ENCODE data around the gene MTIF2. TPM values are rescaled to one million over a fixed set of nuclear protein-coding genes. Genes with fewer than 3 reads are reported as not detected.
A peak's percentile ranks its signal among the peaks of the same experiment; 100 is the strongest.

MTIF2 gene, protein sequence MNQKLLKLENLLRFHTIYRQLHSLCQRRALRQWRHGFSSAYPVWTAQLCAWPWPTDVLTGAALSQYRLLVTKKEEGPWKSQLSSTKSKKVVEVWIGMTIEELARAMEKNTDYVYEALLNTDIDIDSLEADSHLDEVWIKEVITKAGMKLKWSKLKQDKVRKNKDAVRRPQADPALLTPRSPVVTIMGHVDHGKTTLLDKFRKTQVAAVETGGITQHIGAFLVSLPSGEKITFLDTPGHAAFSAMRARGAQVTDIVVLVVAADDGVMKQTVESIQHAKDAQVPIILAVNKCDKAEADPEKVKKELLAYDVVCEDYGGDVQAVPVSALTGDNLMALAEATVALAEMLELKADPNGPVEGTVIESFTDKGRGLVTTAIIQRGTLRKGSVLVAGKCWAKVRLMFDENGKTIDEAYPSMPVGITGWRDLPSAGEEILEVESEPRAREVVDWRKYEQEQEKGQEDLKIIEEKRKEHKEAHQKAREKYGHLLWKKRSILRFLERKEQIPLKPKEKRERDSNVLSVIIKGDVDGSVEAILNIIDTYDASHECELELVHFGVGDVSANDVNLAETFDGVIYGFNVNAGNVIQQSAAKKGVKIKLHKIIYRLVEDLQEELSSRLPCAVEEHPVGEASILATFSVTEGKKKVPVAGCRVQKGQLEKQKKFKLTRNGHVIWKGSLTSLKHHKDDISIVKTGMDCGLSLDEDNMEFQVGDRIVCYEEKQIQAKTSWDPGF
- 20.1 and 21.2 TPM in 2 replicates for polyA plus RNA-seq (2013)

DNA sequence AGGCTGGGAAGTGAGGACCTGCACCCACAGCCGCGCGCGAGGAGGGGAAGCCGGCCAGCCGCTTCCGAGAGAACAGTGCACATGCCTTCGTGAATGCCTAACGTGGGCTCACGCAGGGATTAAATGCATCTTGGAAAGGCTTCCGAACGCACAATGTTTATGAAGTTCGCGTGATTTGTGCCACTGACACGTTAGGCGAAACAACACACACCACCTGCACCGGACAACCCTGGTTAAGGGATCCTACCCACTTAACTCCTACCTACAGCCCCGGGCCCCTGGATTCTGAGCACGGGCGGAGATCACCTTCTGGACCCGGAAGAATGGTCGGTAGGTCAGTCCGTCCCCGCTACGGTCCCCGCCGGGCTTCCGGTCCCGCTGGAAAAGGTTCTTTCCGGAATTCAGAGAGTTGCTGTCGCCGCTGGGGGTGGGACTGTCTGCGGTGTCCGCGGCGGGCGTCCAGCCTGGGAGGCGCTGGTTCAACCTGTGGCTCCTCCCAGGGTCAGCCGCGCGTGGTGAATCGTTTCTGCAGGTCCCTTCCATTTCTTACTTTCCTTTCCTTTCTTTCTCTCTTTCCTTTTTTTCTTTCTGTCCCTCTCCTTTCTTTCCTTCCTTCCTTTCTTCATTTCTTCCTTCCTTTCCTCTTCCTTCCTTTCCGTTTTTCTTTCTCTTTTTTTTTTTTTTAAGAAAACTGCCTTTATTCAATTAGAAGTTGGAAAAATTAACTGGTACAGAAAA is at the start of gene MTIF2:
MTIF2 (minus strand) TSS at position 325 of the 738 bp plus-strand sequence. CDS start 5,373 bp downstream, outside the sequence.
- peak within 1 kb of the TSS; percentile 94 for H3K4me2 ChIP-seq (ENCODE audit: low read length)
- DNase-seq = peak; percentile 99
- peak within 1 kb of the TSS; percentile 44 for H2BK120ac ChIP-seq (ENCODE audit: insufficient read depth, low read length, poor library complexity)
- H3K4ac ChIP-seq (ENCODE audit: low read depth, low read length) = peak within 1 kb of the TSS; percentile 7
- peak within 1 kb of the TSS; percentile 86 for H4K12ac ChIP-seq (ENCODE audit: low read depth, low read length)
- H3K23ac ChIP-seq (ENCODE audit: low read length) = no peak within 1 kb of the TSS
- peak within 1 kb of the TSS; percentile 68 for H4K91ac ChIP-seq (ENCODE audit: low read depth, low read length)
- peak within 1 kb of the TSS; percentile 58 for H3K27ac ChIP-seq (ENCODE audit: low read depth, low read length)
- H3K79me1 ChIP-seq (ENCODE audit: low read length) = peaks cover 3% of the 10 kb centered on the region
- H3K79me2 ChIP-seq (ENCODE audit: control insufficient read depth, insufficient read depth, low read length, poor library complexity) = peaks cover 2% of the 10 kb centered on the region
- H2AK5ac ChIP-seq (ENCODE audit: low read length) = peak within 1 kb of the TSS; percentile 20
- H3K18ac ChIP-seq (ENCODE audit: low read length) = peak within 1 kb of the TSS; percentile 37
- H3K9me3 ChIP-seq (ENCODE audit: insufficient read depth, low read depth, low read length) = no peaks in the 10 kb centered on the region
- peak within 1 kb of the TSS; percentile 96 for H4K8ac ChIP-seq (ENCODE audit: low read depth, low read length)
- H2AFZ ChIP-seq (ENCODE audit: insufficient read depth, low read length, poor library complexity) = peak within 1 kb of the TSS; percentile 51
- no peaks in the 10 kb centered on the region for H3K27me3 ChIP-seq (ENCODE audit: insufficient read depth, low read length)
- whole genome bisulfite sequencing (ENCODE audit: extremely low coverage, insufficient coverage, insufficient read length) = no CpG with 5 or more reads among the region's 43 CpGs
- peak within 1 kb of the TSS; percentile 80 for H3K14ac ChIP-seq (ENCODE audit: low read length)
- H2BK5ac ChIP-seq (ENCODE audit: low read depth, low read length, poor library complexity) = peak within 1 kb of the TSS; percentile 29
- peak within 1 kb of the TSS; percentile 73 for H3K9ac ChIP-seq (ENCODE audit: low read length)
- no peak within 1 kb of the TSS for H2BK12ac ChIP-seq (ENCODE audit: low read length)
- peak within 1 kb of the TSS; percentile 80 for H3K4me3 ChIP-seq (ENCODE audit: low read depth, low read length)
- H3K36me3 ChIP-seq (ENCODE audit: control insufficient read depth in 1 of 2, insufficient read depth in 2 of 2, low read length in 2 of 2) = peaks cover 5 to 6% of the 10 kb centered on the region in 2 experiments
- peaks cover 0 to 2% of the 10 kb centered on the region in 2 experiments for H3K4me1 ChIP-seq (ENCODE audit: control insufficient read depth in 1 of 2, insufficient read depth in 2 of 2, low read length in 2 of 2)

DNA sequence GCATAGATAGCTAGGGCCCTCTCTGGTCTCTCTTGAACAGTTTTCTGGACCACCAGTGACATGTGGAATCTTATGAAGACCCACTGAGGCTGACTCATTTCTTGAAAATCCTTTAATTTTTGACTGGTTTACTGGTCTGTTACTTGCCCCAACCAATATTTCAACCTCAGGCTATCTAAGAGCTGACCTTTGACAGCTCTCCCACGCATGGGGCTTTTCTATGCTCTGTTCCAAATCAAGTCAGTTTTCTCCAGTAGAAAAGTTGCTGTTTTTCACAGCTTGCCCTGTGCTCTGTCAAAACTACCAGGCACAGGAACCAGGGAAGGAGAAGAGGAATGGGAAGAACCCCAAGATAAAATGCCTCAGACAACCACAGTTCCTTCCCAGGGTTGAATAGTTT is 46.0 kb upstream of the MTIF2 start:
- H2AFZ ChIP-seq (ENCODE audit: insufficient read depth, low read length, poor library complexity) = no peak overlapping the region
- H2BK120ac ChIP-seq (ENCODE audit: insufficient read depth, low read length, poor library complexity) = no peak overlapping the region
- no peak overlapping the region for H4K8ac ChIP-seq (ENCODE audit: low read depth, low read length)
- H2AK5ac ChIP-seq (ENCODE audit: low read length) = no peak overlapping the region
- H3K36me3 ChIP-seq (ENCODE audit: control insufficient read depth in 1 of 2, insufficient read depth in 2 of 2, low read length in 2 of 2) = peaks cover 0 to 2% of the 10 kb centered on the region in 2 experiments
- no peak overlapping the region for H3K23ac ChIP-seq (ENCODE audit: low read length)
- H2BK12ac ChIP-seq (ENCODE audit: low read length) = no peak overlapping the region
- no peaks in the 10 kb centered on the region for H3K27me3 ChIP-seq (ENCODE audit: insufficient read depth, low read length)
- H3K79me1 ChIP-seq (ENCODE audit: low read length) = no peaks in the 10 kb centered on the region
- no peak overlapping the region for H2BK5ac ChIP-seq (ENCODE audit: low read depth, low read length, poor library complexity)
- no peaks in the 10 kb centered on the region for H3K79me2 ChIP-seq (ENCODE audit: control insufficient read depth, insufficient read depth, low read length, poor library complexity)
- peaks cover 0 to 3% of the 10 kb centered on the region in 2 experiments for H3K4me1 ChIP-seq (ENCODE audit: control insufficient read depth in 1 of 2, insufficient read depth in 2 of 2, low read length in 2 of 2)
- H3K18ac ChIP-seq (ENCODE audit: low read length) = no peak overlapping the region
- H3K4ac ChIP-seq (ENCODE audit: low read depth, low read length) = no peak overlapping the region
- no peak for DNase-seq
- no peak overlapping the region for H4K12ac ChIP-seq (ENCODE audit: low read depth, low read length)
- no peak overlapping the region for H3K4me3 ChIP-seq (ENCODE audit: low read depth, low read length)
- no peak overlapping the region for H3K4me2 ChIP-seq (ENCODE audit: low read length)
- no peak overlapping the region for H4K91ac ChIP-seq (ENCODE audit: low read depth, low read length)
- H3K27ac ChIP-seq (ENCODE audit: low read depth, low read length) = no peak overlapping the region
- WGBS (ENCODE audit: extremely low coverage, insufficient coverage, insufficient read length) = no CpG with 5 or more reads among the region's 1 CpG
- no peak overlapping the region for H3K9ac ChIP-seq (ENCODE audit: low read length)
- H3K14ac ChIP-seq (ENCODE audit: low read length) = no peak overlapping the region
- H3K9me3 ChIP-seq (ENCODE audit: insufficient read depth, low read depth, low read length) = no peaks in the 10 kb centered on the region

DNA sequence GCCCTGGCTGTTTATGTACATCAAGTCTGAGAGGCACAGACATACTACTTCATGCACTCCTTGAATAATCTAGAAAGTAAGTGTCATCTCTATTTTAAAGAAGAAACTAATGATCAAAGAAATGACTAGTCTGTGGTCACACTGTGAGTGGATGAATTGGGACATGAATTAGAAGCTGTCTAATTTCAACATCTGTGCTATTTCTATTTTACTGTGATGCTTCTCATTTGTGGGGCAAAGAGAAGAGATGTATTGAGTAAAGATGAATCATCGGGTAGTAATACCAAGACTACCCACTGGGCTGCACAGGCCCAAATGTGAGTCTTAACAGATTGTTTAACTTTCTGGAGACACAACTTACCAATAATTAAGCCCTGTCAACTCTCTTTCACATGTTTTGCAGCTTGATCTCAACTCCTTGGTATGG is 42.4 kb upstream of the MTIF2 start:
- Histone ChIP-seq H2AFZ (ENCODE audit: insufficient read depth, low read length, poor library complexity) (no peak overlapping the region), H2BK12ac (ENCODE audit: low read length) (no peak overlapping the region), H4K8ac (ENCODE audit: low read depth, low read length) (no peak overlapping the region), H3K4ac (ENCODE audit: low read depth, low read length) (no peak overlapping the region), H3K18ac (ENCODE audit: low read length) (no peak overlapping the region), H2AK5ac (ENCODE audit: low read length) (no peak overlapping the region), H3K4me1 (ENCODE audit: control insufficient read depth in 1 of 2, insufficient read depth in 2 of 2, low read length in 2 of 2) (peaks cover 0 to 3% of the 10 kb centered on the region in 2 experiments), H3K36me3 (ENCODE audit: control insufficient read depth in 1 of 2, insufficient read depth in 2 of 2, low read length in 2 of 2) (peaks cover 2% of the 10 kb centered on the region in 2 experiments), H3K27ac (ENCODE audit: low read depth, low read length) (no peak overlapping the region), H4K12ac (ENCODE audit: low read depth, low read length) (no peak overlapping the region), H3K4me3 (ENCODE audit: low read depth, low read length) (no peak overlapping the region), H3K23ac (ENCODE audit: low read length) (no peak overlapping the region), H3K9ac (ENCODE audit: low read length) (no peak overlapping the region), H3K14ac (ENCODE audit: low read length) (no peak overlapping the region), H4K91ac (ENCODE audit: low read depth, low read length) (no peak overlapping the region), H3K4me2 (ENCODE audit: low read length) (no peak overlapping the region), H2BK120ac (ENCODE audit: insufficient read depth, low read length, poor library complexity) (no peak overlapping the region), H3K79me2 (ENCODE audit: control insufficient read depth, insufficient read depth, low read length, poor library complexity) (no peaks in the 10 kb centered on the region), H3K79me1 (ENCODE audit: low read length) (no peaks in the 10 kb centered on the region), H3K9me3 (ENCODE audit: insufficient read depth, low read depth, low read length) (no peaks in the 10 kb centered on the region), H2BK5ac (ENCODE audit: low read depth, low read length, poor library complexity) (no peak overlapping the region), H3K27me3 (ENCODE audit: insufficient read depth, low read length) (no peaks in the 10 kb centered on the region)
- DNase-seq = peak in 1 of 2 donors; percentile 21
- no CpG with 5 or more reads among the region's 1 CpG for WGBS (ENCODE audit: extremely low coverage, insufficient coverage, insufficient read length)

DNA sequence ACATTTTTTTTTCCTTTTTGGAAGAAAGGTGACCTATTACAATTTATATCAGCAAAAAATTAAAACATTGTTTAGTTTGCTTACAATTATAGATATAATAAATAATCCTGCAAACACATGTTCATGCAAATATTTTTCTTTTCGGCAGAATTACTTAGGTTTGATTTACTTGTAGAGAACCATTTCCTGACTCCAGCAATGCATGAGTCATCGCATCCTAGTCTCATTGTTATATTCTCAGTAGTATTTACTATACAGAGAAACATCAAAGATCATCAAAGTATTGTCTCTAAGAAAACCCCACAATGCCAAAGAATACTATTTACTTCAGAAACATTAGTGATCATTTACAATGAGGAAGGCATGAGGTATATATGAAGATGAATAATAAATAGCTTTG is 40.4 kb upstream of the MTIF2 start:
- Histone ChIP-seq H3K4me1 (ENCODE audit: control insufficient read depth in 1 of 2, insufficient read depth in 2 of 2, low read length in 2 of 2) (peaks cover 0 to 3% of the 10 kb centered on the region in 2 experiments), H2AK5ac (ENCODE audit: low read length) (no peak overlapping the region), H3K79me2 (ENCODE audit: control insufficient read depth, insufficient read depth, low read length, poor library complexity) (no peaks in the 10 kb centered on the region), H3K23ac (ENCODE audit: low read length) (no peak overlapping the region), H4K12ac (ENCODE audit: low read depth, low read length) (no peak overlapping the region), H3K9me3 (ENCODE audit: insufficient read depth, low read depth, low read length) (no peaks in the 10 kb centered on the region), H3K9ac (ENCODE audit: low read length) (no peak overlapping the region), H3K27ac (ENCODE audit: low read depth, low read length) (no peak overlapping the region), H3K14ac (ENCODE audit: low read length) (no peak overlapping the region), H2BK12ac (ENCODE audit: low read length) (no peak overlapping the region), H3K4me2 (ENCODE audit: low read length) (no peak overlapping the region), H3K79me1 (ENCODE audit: low read length) (no peaks in the 10 kb centered on the region), H3K4ac (ENCODE audit: low read depth, low read length) (no peak overlapping the region), H4K8ac (ENCODE audit: low read depth, low read length) (no peak overlapping the region), H3K4me3 (ENCODE audit: low read depth, low read length) (no peak overlapping the region), H2BK5ac (ENCODE audit: low read depth, low read length, poor library complexity) (no peak overlapping the region), H2AFZ (ENCODE audit: insufficient read depth, low read length, poor library complexity) (no peak overlapping the region), H4K91ac (ENCODE audit: low read depth, low read length) (no peak overlapping the region), H2BK120ac (ENCODE audit: insufficient read depth, low read length, poor library complexity) (no peak overlapping the region), H3K27me3 (ENCODE audit: insufficient read depth, low read length) (no peaks in the 10 kb centered on the region), H3K18ac (ENCODE audit: low read length) (no peak overlapping the region), H3K36me3 (ENCODE audit: control insufficient read depth in 1 of 2, insufficient read depth in 2 of 2, low read length in 2 of 2) (peaks cover 2% of the 10 kb centered on the region in 2 experiments)
- DNase-seq = no peak
- no CpG with 5 or more reads among the region's 2 CpGs for WGBS (ENCODE audit: extremely low coverage, insufficient coverage, insufficient read length)

Measured in trophoblast cell (in vitro differentiated cells and primary cell).